ENCODE measurements around the gene KCND3. TPM values are rescaled to one million over a fixed set of nuclear protein-coding genes. Genes with fewer than 3 reads are reported as not detected.

Gene KCND3
- total RNA-seq, 1 experiment from 2014 or later: not detected

DNA sequence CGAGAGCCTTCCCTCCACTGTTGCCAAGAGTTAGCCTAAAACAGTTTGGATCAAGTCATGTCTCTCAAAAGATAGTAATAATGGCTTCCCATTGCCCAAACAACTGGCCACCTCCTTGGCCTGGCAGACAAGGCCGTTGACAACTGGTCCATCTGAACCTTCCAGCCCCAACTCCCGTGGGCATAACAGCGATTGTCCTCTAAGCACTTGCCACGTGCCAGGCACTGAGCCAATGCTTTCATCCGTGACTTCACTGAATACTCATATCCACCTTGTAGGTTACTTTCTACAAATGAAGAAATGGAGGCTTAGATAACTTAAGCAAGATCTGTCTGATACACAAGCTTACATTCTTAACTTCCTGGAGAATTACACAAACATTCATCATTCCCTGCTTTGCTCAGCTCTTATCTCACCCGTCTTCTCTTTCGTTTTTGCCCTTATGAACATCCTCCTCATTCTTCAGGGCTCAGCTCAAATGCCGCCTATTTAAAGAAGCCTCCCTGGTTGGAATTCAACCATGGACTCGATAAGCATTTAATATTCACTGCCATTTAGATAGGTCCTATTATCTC lies 106.4 kb downstream of the KCND3 start:
- no peak for DNase-seq (ENCODE audit: low read depth)

DNA sequence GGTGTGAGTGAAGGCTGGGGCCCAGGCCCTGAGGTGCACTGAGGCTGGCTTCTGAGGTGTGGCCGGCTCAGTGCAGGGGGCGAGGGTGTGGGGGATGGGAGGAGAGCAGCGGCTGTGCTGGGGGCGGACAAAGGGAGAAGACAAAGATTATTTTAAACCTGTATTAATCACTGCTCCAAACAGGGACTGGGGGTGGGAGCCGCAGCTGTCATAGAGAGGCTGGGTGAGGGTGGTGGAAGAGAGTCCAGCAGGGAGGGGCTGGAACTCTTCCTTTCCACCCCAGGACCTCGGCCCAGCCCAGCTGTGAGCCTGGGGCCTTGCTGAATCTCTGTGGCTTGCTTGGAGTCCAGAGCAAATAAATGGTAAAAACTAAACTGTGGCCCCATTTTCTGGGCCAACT lies 106.9 kb downstream of the KCND3 start:
- no peak for DNase-seq (ENCODE audit: low read depth)

DNA sequence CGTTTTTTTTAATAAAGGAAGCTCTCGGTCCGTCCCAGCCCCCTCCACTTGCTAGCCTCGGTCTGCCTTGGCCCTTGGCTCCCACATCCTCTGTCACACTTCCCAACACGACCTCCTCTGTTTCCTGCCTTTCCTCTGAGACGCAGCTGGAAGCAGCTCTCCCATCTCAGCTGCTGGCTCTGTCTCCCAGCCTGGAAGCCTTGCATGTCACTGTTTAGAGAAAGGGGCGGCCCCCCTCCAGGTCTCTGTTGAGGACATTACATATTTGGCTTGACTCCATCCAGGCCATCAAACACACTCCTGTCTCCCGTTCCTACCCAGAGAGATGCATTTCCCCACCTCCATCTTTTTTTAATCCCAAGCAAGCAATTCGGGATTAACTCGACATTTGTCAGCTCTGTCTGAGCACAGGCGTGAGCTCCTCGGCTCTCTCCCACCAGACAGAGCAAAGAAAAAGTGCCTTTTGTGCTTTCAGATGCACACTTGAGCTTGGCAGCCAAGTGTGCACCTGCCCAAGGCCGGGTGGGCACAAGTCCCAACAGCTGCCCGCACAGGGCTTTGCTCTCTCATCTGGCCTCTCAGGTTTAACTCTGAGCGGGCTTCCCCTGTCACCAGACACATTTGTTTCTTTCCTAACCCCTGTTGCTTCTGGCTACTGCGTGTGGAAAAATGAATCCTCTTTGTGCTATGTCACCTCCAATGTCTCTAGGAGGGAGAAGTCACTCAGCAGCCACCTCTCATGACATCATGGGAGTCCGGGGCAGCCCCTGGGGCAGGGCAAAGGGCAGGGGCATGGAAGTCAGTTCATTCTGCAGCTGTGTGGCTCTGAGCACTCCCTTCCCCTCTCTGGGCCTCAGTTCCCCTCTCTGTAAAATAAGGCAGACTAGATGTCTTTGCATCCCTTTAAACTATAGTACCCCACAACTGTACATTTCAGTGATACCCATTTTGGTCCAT lies 108.3 kb downstream of the KCND3 start:
- DNase-seq (ENCODE audit: low read depth): no peak

DNA sequence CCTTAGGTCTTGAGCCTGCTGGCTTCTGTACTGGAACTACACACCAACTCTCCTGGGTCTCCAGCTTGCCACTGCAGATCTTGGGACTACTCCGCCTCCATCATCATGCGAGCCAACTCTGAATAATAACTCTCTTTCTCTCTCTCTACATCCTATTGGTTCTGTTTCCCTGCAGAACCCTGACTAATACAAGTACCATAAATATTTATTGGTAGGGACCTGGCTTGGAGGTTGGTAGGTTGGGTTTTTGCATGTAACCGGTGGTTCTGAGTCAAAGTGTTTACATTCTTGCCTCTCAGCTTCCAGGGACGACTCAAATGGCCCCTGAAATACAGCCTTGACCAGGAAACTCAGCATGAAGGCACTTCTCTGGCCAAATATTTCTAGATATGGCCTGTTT lies 110.4 kb downstream of the KCND3 start:
- no peak for DNase-seq (ENCODE audit: low read depth)

DNA sequence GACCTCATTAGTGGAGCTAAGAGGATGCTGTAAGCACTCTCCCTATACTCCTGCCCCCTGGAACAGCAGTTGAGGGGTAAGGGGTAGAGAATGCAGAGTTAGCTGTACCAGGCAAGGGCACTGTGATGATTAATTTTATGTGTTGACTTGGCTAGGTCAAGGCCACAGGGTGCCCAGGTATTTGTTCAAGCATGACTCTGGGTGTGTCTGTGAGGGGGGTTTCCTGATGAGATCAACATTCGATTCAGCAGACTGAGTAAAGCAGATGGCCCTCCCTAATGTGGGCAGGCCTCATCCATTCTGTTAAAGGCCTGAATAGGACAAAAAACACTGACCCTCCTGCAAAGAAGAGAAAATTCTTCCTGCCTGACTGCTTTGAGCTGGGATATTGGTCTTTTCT lies 110.8 kb downstream of the KCND3 start:
- DNase-seq (ENCODE audit: low read depth): no peak

DNA sequence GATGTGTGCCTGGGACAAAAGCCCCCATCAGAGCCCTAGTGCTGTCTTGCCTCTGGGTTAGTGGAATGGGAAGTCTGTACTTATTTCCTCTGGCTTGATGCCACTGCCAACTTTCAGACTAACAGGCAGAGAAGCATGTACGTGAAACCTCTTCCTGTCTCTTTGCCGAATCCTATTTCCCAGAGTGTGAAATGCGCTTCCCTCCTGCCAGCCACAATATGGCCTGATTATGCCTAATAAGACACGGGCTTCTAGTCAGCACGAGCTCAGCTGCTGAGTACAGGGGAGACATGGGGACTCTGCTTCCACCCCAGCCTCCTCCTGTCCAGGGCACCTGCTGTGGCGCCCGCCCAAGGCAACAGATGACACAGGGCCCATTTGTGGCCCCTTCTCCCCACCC lies 111.4 kb downstream of the KCND3 start:
- DNase-seq (ENCODE audit: low read depth): no peak

DNA sequence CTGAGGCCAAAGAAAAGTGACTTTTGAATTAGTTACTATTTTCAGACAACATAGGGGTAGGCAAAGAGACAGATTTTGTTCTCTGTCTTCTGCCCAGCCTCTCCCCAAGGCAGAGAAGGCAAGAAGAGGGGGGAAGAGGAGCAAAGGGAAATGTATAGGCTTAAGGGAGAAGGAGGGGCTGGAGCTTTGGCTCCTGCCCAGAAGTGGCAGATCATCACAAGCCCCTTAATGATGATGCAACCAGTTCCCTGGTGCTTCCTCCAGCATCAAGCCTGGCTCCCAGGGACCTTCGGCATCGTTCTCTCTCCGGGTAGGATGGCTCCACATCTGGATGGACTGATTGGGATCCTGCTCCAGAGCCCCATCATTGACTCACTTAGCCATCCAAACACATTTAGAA lies 112.8 kb downstream of the KCND3 start:
- no peak for DNase-seq (ENCODE audit: low read depth)

DNA sequence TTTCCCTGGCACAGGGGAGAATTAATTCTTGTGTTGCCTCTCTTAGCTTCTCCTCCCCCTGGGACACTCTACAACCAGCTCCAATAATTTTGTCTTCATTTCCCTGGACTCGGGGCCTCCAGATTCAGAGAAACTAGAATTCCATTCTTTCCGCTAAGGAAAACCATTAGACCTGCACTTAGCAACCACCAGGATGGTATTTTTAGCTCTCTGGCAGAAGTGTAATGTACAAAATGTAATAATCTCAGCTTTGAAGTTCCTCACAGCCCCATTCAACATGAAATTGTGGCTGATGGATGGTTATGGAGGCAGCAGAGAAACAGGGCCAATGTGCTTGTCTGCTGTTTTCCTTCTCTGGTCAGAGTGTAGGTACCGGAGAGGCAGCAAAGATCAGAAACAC lies 113.8 kb downstream of the KCND3 start:
- no peak for DNase-seq (ENCODE audit: low read depth)

DNA sequence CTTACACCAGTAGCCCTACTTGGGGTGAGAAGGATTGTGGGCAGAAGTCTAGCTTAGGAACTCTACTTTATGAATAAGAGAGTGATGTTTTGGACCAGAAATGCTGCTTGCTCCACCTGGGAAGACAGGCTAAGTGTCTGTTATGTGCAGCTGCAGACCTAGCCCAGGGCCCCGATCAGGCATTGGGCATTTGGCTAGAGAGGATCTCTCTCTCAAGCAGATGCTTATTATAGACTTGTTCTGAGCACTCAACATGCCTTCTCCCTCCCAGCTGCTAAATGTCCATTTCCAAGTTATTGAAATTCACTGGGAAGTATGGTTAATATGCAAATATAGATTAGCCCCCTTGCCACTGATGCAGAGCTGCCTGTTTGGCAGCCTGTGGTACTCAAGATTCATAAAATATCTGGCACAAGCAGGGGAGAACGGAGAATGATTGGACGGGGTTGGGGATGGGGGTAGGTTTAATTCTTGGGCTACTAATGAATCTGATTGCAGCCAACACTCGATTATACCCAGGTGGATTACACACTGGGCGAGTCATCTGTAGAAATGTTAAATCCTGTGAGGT lies 115.9 kb downstream of the KCND3 start:
- no peak for DNase-seq (ENCODE audit: low read depth)

DNA sequence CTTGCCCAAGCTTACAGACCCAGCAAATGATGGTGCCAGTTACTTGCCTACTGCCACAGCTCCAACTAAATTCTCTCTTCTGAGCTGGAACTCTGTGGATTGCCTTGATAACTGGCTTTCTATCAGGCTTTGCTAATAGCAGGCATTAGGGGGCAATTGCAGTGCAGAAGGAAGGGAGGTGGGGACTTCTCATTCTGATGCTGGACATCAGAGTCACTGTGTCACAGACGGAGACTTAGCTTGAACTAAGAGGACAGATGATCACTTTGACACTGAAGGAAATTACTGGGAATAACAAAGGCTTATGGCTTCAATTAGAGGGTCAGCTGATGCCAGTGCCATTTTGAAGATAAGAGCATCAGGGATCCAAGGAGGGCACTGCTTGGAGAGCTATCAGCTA lies 119.3 kb downstream of the KCND3 start:
- DNase-seq (ENCODE audit: low read depth): no peak

DNA sequence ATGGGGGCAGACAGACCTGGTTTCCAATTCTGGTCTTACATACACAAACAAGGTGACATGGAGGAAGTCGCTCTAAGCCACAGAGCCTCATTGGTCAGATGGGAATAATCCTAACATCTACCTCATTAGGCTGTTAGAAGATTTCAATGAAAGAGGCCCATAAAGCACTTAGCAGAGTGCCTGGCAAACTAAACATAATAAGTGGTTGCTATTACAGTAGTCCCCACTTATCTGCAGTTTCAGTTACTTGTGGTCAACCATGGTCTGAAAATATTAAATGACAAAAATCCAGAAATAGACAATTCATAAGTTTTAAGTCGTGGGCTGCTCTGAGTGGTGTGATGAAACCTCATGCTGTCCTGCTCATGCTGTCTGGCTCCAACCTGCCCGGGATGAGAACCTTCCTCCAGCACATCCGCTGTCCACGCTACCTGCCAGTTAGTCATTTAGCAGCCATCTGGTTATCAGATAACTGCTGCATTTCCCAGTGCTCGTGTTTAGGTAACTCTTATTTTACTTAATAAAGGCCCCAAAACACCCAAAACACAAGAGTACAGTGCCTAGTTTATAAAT lies 121.5 kb downstream of the KCND3 start:
- no peak for DNase-seq (ENCODE audit: low read depth)

DNA sequence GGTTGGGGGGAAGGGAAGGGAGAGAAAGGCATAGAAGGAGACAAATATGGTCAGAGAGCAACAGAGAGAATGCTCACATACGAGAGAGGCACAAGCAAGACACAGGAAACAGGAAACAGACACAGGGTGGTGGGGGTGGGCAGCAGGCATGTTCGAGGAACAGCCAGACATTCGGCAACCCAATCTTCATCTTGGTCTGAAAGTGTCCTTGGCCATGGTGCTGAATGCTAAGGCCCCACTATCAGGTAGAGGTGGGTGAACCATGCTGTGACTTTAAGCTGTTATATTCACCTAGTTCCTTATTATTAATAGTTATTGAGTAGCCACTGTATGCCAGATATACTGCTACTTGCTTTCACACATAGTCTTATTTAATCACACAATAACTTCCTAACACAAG lies 124.6 kb downstream of the KCND3 start:
- no peak for DNase-seq (ENCODE audit: low read depth)

DNA sequence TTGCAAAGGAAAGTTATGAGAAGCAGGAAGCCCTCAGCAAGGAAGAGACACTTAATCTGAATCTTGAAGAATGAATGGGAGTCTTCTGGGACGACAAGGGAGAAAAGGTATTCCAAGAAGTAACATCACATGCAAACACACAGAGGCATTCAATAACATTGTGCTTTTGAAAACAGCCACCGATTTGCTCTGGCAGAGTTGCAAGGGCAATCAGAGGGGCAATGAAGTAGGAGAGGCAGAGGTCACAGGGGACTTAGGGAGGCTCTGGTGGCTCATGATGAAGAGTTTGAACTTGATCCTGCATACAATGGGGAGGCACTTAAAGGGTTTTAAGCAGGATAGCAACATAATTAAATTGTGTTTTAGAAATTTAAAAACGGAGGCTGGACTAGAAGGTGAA lies 126.1 kb downstream of the KCND3 start:
- no peak for DNase-seq (ENCODE audit: low read depth)

DNA sequence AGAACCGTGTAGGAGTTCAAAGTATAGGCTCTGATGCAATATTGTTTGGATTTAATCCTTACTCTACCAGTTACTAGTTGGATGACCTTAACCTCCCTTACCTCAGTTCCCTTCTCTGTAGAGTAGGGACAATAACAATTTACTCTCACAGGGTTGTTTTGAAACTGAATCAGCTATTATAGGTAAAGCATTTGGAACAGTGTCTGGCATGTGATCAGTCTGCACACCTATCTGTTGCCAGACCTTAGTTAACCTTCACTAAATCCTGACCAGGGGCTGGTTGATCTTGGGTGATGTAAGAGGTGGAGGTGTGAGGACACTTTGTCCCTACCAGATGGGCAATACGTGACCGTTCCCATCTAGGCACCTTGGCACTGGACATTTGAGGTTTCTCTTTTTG lies 126.9 kb downstream of the KCND3 start:
- no peak for DNase-seq (ENCODE audit: low read depth)

DNA sequence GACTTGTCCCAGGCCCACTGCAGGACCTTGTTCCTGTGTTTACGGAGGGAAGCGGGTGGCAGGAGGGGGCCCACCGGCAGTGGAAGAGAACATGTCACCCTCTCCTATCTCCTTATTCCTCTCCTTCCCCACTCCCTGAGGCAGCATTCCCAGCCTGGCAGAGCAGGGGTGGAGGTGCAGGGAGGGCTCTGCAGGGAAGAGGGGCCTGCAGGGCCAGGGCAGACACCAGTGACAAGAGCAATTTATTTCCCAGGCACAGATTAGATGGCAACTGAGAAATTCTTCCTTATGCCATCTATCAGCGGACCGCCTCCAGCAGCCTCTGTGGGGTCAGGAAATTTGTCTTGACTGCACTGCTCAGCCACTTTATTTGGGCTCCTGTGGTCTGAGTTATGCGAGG lies 127.9 kb downstream of the KCND3 start:
- DNase-seq (ENCODE audit: low read depth): no peak

DNA sequence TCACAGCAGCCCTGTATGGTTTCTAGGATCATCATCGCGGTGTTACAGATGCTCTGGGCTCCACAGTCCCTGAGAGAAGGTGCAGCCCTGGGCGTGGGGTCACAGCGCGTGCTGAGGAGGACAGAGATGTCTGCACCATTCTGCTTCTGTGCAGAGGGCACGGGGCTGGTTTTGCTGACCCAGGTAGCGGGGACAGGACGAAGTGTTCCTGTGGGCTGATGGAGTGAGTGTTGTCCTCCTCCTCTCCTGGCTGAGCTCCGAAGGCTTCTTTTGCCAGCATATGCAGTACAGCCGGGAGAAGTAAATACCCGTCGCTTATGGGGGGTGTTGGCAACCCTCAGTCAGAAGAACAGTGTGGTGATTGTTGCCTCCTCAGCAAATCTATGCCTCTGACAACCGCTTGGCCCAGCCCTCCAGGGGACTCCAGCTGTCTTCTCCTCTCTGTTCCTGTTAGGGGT lies 132.2 kb downstream of the KCND3 start:
- no peak for DNase-seq (ENCODE audit: low read depth)

DNA sequence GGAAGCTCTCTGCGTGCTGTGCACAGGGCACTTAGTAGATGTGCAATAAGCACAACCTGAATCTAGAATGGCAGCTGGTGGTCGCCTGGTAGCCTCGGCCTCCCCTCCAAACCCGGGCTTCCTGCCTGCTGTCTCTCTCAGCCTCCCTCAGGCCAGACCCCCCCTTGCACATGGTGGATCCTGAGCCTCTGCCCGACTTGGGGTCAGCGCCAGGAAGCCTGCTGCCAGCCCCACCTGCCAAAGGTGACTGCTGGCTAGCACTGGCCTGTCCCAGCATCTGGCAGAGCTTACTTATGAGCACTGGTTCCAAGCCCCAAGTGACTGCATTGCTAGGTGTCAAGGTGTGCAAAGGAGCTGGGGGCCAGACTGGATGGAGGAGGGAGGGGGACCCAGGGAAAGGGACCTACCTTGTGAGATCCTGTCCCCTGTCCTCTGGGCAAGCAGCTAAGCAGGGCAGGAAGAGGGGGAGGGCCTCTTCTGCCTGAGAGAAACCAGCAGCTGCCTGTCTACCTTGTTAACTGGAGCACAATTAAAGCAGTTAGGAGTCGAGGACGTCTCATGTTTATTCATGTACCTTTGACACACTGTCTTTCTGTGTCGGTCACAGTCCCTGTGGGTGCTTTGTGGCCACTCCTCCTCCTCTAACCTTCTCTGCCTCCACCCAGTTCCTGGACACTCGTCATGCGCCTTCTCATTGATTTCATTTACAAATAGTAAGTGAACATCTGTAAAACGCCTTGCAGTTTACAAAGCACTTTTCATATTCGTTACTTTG lies 132.9 kb downstream of the KCND3 start:
- no peak for DNase-seq (ENCODE audit: low read depth)

DNA sequence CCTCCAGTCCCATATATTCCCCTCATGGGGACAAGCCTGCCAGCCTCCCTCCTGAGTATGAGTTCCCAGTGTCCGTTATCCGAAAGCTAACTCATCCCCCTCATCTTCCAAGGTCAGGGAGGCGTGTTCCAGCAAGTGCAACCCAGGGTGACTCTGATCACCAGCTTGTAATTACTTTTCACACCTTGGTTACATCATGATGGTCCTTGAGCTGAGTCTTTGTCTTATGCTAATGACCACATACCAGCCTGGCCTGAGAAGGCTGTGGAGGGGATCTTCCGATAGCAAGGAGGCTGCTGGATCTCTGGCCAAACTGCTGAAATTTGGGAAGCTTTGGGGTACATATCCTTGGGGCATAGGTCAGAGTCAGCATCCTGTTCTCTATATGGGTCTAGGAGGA lies 134.2 kb downstream of the KCND3 start:
- DNase-seq (ENCODE audit: low read depth): no peak

DNA sequence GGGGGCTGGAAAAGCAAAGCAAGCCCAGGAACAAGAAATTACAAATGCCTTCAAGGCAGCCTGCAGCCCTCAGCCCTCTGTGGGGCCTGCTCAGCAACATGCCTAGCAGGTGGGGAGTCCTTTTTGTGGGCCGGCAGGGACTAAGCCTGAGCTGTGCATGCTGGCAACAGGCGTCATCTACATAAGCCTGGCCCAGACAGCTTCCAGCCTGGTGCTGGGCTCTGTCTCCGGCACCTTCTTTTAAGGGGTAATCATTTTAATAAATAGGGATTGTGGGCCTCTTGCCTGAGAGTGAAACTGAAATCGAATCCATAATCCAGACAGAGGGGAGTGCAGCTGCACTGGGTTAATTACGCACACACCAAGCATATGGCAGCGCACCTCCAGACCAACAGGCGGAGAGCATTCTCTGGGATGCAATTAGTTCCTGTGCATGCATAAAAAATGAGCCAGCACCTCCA lies 137.2 kb downstream of the KCND3 start:
- no peak for DNase-seq (ENCODE audit: low read depth)

DNA sequence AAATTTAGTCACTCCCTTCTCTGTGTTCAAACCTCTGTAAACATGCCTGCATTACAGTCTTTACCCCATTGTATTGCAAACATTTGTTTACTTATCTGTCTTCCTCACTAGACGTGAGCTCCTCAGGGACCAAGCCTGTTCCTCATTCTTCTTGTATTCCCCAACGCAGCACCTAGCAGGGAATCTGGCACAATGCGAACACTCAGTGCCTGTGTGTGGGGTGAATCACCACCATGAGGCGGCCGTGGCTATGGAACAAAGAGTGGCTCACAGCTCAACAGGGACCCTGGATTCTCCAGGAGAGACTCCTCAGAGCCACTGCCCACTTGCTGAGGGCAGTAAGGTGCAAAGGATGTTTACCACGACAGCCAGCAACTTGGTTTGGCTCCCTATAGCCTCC lies 137.9 kb downstream of the KCND3 start:
- no peak for DNase-seq (ENCODE audit: low read depth)

DNA sequence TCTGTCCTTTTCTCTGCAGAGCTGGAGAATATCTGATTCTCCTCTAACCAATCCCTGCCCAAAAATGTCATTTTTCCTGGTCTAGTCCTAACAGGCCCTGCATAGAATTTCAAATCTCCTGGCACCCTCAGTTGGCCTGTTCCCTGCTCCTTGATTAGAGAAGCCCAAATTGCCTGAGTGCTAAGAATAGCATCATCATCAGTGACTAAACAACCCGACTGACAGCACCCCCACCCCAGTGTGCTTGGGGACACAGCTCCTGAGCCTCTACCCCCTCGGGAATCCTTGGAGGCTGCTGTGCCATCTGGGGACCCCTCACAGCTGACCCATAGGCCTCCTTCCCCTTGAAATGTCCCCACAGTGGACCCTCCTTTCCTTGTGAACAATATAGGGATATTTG lies 139.4 kb downstream of the KCND3 start:
- DNase-seq (ENCODE audit: low read depth): no peak
